ENCODE data around the gene NEMP1. TPM values are rescaled to one million over a fixed set of nuclear protein-coding genes. Genes with fewer than 3 reads are reported as not detected.
"Not testable (repeated sequence)": the region's sequence is repeated elsewhere in the genome, so short reads cannot be mapped to it uniquely, and the experiment has no call there.

NEMP1 gene
- polyA plus RNA-seq, 1 donor from 2014 or later = 6.8 TPM

- Histone ChIP-seq H3K4me3 (ENCODE audit: low read length) (no peak overlapping the region), H3K27me3 (ENCODE audit: insufficient read depth, low read depth, low read length) (no peaks in the 10 kb centered on the region), H3K79me2 (replicated peaks; ENCODE audit: insufficient read depth, low read length) (peaks cover 3% of the 10 kb centered on the region), H3K36me3 (ENCODE audit: insufficient read depth, low read length) (no peaks in the 10 kb centered on the region), H4K20me1 (ENCODE audit: insufficient read depth) (no peaks in the 10 kb centered on the region), H2AFZ (ENCODE audit: low read depth, low read length) (no peak overlapping the region), H3K4me2 (ENCODE audit: low read length) (no peak overlapping the region), H3K27ac (ENCODE audit: low read length) (no peak overlapping the region), H3K9me3 (ENCODE audit: low read length) (no peaks in the 10 kb centered on the region), H3F3A (ENCODE audit: insufficient read depth, low read length, poor library complexity, severe bottlenecking) (no peaks in the 10 kb centered on the region), H3K9me2 (ENCODE audit: insufficient read depth, low read length) (no peaks in the 10 kb centered on the region), H3K9ac (ENCODE audit: low read length) (no peak overlapping the region)
- TF ChIP-seq SMC3 (conservative IDR thresholded peaks at IDR 0.05; ENCODE audit: poor library complexity) (no peak), EP300 (conservative IDR thresholded peaks at IDR 0.05; ENCODE audit: poor library complexity, severe bottlenecking) (no peak), EZH2 (IDR thresholded peaks at IDR 0.05; ENCODE audit: borderline replicate concordance, insufficient read depth, low read length, poor library complexity, severe bottlenecking) (no peak)
- TF ChIP-seq, protein P1, sequence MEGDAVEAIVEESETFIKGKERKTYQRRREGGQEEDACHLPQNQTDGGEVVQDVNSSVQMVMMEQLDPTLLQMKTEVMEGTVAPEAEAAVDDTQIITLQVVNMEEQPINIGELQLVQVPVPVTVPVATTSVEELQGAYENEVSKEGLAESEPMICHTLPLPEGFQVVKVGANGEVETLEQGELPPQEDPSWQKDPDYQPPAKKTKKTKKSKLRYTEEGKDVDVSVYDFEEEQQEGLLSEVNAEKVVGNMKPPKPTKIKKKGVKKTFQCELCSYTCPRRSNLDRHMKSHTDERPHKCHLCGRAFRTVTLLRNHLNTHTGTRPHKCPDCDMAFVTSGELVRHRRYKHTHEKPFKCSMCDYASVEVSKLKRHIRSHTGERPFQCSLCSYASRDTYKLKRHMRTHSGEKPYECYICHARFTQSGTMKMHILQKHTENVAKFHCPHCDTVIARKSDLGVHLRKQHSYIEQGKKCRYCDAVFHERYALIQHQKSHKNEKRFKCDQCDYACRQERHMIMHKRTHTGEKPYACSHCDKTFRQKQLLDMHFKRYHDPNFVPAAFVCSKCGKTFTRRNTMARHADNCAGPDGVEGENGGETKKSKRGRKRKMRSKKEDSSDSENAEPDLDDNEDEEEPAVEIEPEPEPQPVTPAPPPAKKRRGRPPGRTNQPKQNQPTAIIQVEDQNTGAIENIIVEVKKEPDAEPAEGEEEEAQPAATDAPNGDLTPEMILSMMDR (IDR thresholded peaks at IDR 0.05; ENCODE audit: poor library complexity, severe bottlenecking) = no peak
Observed at GRCh38 chr12:57123813-57124212, 45.2 kb upstream of the NEMP1 start.

GRCh38 chr12:57120718-57121117 lies 42.1 kb upstream of the NEMP1 start:
- not testable (repeated sequence) for H3K9me2 ChIP-seq (ENCODE audit: insufficient read depth, low read length); H3K36me3 ChIP-seq (ENCODE audit: insufficient read depth, low read length); H3K9me3 ChIP-seq (ENCODE audit: low read length); H3F3A ChIP-seq (ENCODE audit: insufficient read depth, low read length, poor library complexity, severe bottlenecking); H3K9ac ChIP-seq (ENCODE audit: low read length); H3K27me3 ChIP-seq (ENCODE audit: insufficient read depth, low read depth, low read length); H3K79me2 ChIP-seq (replicated peaks; ENCODE audit: insufficient read depth, low read length); H3K4me2 ChIP-seq (ENCODE audit: low read length); H3K4me3 ChIP-seq (ENCODE audit: low read length); H2AFZ ChIP-seq (ENCODE audit: low read depth, low read length); H3K27ac ChIP-seq (ENCODE audit: low read length); H4K20me1 ChIP-seq (ENCODE audit: insufficient read depth)

DNA sequence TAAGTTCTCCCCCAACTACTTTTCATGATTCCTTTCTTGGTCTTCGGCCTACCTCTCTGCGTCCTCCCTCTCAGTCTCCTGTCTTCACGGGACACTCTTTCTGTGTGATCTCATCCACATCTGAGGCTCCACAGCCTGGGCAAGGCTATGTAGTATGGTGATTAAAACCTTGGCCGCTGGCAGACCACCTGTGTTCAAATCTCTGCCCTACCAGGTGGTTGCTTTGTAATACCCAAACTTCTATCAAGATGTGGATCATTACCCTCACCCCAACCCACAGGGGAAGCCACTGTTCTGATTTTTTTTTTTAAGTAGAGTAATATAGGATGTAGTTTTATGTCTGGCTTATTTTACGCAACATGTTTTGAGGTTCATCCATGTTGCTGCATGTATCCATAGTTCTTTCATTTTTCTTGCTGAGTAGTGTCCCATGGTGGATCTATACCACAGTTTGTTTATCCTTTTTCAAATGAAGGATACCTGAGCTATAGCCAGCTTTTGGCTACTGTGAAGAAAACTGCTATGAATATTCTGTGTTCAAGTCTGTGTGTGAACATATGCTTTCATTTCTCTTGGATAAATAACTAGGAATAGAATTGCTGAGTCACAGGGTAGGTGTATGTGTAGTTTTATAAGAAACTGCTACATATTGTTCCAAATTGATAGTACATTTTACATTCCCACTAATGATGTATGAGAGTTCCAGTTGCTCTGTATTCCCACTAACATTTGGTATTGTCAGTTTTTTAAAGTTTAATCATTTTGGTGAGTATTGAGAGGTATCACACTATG lies 40.9 kb upstream of the NEMP1 start:
- no peaks in the 10 kb centered on the region for H3K36me3 ChIP-seq (ENCODE audit: insufficient read depth, low read length)
- H3K4me2 ChIP-seq (ENCODE audit: low read length) = no peak overlapping the region
- no peaks in the 10 kb centered on the region for H3K9me3 ChIP-seq (ENCODE audit: low read length)
- no peak overlapping the region for H2AFZ ChIP-seq (ENCODE audit: low read depth, low read length)
- H3K9ac ChIP-seq (ENCODE audit: low read length) = no peak overlapping the region
- no peaks in the 10 kb centered on the region for H4K20me1 ChIP-seq (ENCODE audit: insufficient read depth)
- H3K4me3 ChIP-seq (ENCODE audit: low read length) = no peak overlapping the region
- H3K27ac ChIP-seq (ENCODE audit: low read length) = no peak overlapping the region
- no peaks in the 10 kb centered on the region for H3K79me2 ChIP-seq (replicated peaks; ENCODE audit: insufficient read depth, low read length)
- H3K9me2 ChIP-seq (ENCODE audit: insufficient read depth, low read length) = no peaks in the 10 kb centered on the region
- TF ChIP-seq, protein P1 (IDR thresholded peaks at IDR 0.05; ENCODE audit: poor library complexity, severe bottlenecking) = no peak
- TF ChIP-seq MXI1 (conservative IDR thresholded peaks at IDR 0.05; ENCODE audit: poor library complexity, severe bottlenecking) (no peak), EP300 (conservative IDR thresholded peaks at IDR 0.05; ENCODE audit: poor library complexity, severe bottlenecking) (no peak), POLR2AphosphoS5 (IDR thresholded peaks at IDR 0.05) (no peak), SMC3 (conservative IDR thresholded peaks at IDR 0.05; ENCODE audit: poor library complexity) (no peak), TAF1 (IDR thresholded peaks at IDR 0.05; ENCODE audit: low read depth) (no peak), RAD21 (conservative IDR thresholded peaks at IDR 0.05) (no peak), EZH2 (IDR thresholded peaks at IDR 0.05; ENCODE audit: borderline replicate concordance, insufficient read depth, low read length, poor library complexity, severe bottlenecking) (no peak)
- TF ChIP-seq, protein P2, sequence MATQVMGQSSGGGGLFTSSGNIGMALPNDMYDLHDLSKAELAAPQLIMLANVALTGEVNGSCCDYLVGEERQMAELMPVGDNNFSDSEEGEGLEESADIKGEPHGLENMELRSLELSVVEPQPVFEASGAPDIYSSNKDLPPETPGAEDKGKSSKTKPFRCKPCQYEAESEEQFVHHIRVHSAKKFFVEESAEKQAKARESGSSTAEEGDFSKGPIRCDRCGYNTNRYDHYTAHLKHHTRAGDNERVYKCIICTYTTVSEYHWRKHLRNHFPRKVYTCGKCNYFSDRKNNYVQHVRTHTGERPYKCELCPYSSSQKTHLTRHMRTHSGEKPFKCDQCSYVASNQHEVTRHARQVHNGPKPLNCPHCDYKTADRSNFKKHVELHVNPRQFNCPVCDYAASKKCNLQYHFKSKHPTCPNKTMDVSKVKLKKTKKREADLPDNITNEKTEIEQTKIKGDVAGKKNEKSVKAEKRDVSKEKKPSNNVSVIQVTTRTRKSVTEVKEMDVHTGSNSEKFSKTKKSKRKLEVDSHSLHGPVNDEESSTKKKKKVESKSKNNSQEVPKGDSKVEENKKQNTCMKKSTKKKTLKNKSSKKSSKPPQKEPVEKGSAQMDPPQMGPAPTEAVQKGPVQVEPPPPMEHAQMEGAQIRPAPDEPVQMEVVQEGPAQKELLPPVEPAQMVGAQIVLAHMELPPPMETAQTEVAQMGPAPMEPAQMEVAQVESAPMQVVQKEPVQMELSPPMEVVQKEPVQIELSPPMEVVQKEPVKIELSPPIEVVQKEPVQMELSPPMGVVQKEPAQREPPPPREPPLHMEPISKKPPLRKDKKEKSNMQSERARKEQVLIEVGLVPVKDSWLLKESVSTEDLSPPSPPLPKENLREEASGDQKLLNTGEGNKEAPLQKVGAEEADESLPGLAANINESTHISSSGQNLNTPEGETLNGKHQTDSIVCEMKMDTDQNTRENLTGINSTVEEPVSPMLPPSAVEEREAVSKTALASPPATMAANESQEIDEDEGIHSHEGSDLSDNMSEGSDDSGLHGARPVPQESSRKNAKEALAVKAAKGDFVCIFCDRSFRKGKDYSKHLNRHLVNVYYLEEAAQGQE (IDR thresholded peaks at IDR 0.05; ENCODE audit: borderline replicate concordance) = no peak
- no peaks in the 10 kb centered on the region for H3F3A ChIP-seq (ENCODE audit: insufficient read depth, low read length, poor library complexity, severe bottlenecking)
- no peaks in the 10 kb centered on the region for H3K27me3 ChIP-seq (ENCODE audit: insufficient read depth, low read depth, low read length)
